GM13976 (cell line): Measurements from ENCODE around the gene MGLL.

Experiments
- DNase-seq: peaks from one replicate; pipeline ENCODE4 v3.0.0; 2012; ENCODE audit warnings: low spot score
- in situ Hi-C: fragments of 300-500 bp; cut with MboI; formaldehyde crosslinking; loops from one replicate; pipeline ENCODE4 v1.12.0; 2022; ENCODE audit warnings: low sequenced_read_pairs, mixed read lengths, inconsistent platforms; ENCODE audit not compliant: unreplicated experiment
- TF ChIP-seq, protein P1 (sequence below): IDR thresholded peaks from 2 replicates; pipeline ENCODE4 v1.5.1; 2012; ENCODE audit warnings: borderline replicate concordance, mild to moderate bottlenecking; ENCODE audit not compliant: insufficient read depth; ENCODE audit errors: extremely low read depth, missing control alignments, control extremely low read depth

Gene MGLL

DNA sequence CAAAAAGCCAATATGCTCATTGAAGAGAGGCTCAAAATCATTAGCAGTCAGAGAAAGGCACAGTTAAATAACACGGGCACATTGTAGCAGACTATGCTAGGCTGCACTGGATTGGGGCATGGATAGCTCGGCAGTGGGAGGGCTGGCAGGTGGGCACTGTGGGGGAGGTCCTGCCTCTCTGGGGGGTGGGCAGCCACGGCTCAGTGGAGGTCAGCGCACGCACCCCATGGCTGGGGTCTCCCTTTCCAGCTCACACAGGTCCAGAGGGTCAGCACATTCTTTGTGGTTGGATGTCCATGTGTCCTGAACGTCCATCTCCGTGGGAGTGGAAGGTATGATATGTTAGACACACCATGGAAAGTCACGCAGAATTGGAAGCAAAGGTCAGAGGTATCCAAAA lies 18.4 kb upstream of the MGLL start:
- no peak for DNase-seq
- in situ Hi-C loops, result no loop called here
- TF ChIP-seq, protein P1, sequence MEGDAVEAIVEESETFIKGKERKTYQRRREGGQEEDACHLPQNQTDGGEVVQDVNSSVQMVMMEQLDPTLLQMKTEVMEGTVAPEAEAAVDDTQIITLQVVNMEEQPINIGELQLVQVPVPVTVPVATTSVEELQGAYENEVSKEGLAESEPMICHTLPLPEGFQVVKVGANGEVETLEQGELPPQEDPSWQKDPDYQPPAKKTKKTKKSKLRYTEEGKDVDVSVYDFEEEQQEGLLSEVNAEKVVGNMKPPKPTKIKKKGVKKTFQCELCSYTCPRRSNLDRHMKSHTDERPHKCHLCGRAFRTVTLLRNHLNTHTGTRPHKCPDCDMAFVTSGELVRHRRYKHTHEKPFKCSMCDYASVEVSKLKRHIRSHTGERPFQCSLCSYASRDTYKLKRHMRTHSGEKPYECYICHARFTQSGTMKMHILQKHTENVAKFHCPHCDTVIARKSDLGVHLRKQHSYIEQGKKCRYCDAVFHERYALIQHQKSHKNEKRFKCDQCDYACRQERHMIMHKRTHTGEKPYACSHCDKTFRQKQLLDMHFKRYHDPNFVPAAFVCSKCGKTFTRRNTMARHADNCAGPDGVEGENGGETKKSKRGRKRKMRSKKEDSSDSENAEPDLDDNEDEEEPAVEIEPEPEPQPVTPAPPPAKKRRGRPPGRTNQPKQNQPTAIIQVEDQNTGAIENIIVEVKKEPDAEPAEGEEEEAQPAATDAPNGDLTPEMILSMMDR, result no peak

DNA sequence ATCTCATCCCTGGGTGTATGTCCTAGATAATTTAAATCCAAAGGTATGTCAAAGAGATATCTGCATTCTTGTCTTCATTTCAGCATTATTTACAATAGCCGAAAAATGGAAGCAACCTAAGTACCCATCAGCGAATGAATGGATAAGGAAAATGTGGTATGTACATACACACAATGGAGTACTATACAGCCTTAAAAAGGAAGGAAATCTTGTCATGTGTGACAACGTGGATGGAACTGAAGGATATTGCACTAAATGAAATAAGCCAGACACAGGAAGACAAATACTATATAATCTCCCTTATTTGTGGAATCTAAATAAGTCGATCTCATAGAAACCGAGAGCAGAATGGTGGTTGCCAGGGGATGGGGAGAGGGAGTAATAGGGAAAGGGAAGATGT lies 16.8 kb upstream of the MGLL start:
- no peak for DNase-seq
- TF ChIP-seq, protein P1, result no peak
- in situ Hi-C loops, result no loop called here

- DNase-seq, result peak; percentile 85
- TF ChIP-seq, protein P1, result no peak
- in situ Hi-C loops, result no loop called here
Observed at GRCh38 chr3:127835993-127836882, 13.9 kb upstream of the MGLL start.

DNA sequence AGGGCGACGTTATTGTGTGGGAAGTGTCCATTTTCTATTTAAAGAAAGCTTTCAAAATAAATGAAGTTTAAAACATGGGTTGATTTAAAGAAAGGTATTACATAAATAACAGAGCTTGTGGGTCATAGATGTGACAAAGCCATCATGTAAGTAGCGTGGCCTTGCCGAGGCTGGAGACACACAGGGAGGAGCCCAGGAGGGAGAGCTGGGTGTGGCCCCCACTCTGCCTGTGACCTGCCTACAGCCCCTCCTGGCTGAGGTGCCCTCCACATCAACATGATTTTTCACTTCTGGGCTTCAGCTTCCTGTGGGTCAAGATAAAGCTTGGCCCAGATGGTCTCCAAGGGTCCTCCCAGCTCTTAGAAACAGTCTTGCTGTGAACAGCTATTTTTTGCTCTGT lies 12.5 kb upstream of the MGLL start:
- no peak for DNase-seq
- in situ Hi-C loops, result no loop called here
- TF ChIP-seq, protein P1, result no peak

- no peak for DNase-seq
- TF ChIP-seq, protein P1, result no peak
- in situ Hi-C loops, result no loop called here
Observed at GRCh38 chr3:127833281-127834032, 11.1 kb upstream of the MGLL start.

DNA sequence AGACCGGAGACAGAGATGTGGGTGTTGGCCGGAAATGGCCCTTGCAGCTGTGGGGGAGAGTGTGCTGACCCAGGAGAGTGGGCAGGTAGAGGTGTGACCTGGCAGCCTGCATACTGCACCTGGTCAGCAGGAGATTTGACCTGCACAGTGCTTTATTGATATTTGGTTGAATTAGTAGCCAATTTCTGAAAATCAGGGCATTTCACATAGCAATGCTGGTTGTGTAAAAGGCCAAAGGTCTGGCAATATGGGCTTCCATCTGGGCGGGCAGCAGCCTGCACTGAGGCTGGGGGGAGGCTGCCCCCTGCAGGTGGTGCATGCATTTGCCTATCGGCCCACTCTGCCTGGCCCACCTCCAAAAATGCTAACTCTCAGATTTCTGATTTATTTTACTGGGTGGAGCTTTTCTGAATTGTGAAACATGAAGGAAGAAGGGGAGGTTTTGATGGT lies 9.4 kb upstream of the MGLL start:
- TF ChIP-seq, protein P1, result peak; percentile 29
- in situ Hi-C loops, result no loop called here
- DNase-seq, result no peak
